Memory B cell (primary cell): ENCODE measurements around the gene VAT1.

ENCODE experiments used
- ATAC-seq: fragments of 150-1000 bp; cut with Tn5 transposase; 2 replicates; pipeline ENCODE4 v1.10.0; 2021; ENCODE audit warnings: low read depth, mild to moderate bottlenecking, moderate library complexity
- DNase-seq, 2 donors: peaks; one replicate each; pipeline ENCODE4 v3.0.0; 2022; ENCODE audit warnings: low spot score in 2 of 2
- H3K27ac Mint-ChIP-seq: one replicate; pipeline ENCODE4 v1.8.0; 2022; ENCODE audit warnings: mild to moderate bottlenecking, moderate library complexity, mixed read lengths
- H3K27me3 Mint-ChIP-seq: one replicate; pipeline ENCODE4 v1.8.0; 2022; ENCODE audit warnings: mixed read lengths
- H3K36me3 Mint-ChIP-seq: one replicate; pipeline ENCODE4 v1.8.0; 2022; ENCODE audit warnings: mild to moderate bottlenecking, mixed read lengths
- H3K4me1 Mint-ChIP-seq: one replicate; pipeline ENCODE4 v1.8.0; 2022; ENCODE audit warnings: mixed read lengths
- H3K4me3 Mint-ChIP-seq: one replicate; pipeline ENCODE4 v1.8.0; 2022; ENCODE audit warnings: mild to moderate bottlenecking, moderate library complexity, mixed read lengths
- H3K9me3 Mint-ChIP-seq: one replicate; pipeline ENCODE4 v1.8.0; 2022; ENCODE audit warnings: mixed read lengths

VAT1 gene

DNA sequence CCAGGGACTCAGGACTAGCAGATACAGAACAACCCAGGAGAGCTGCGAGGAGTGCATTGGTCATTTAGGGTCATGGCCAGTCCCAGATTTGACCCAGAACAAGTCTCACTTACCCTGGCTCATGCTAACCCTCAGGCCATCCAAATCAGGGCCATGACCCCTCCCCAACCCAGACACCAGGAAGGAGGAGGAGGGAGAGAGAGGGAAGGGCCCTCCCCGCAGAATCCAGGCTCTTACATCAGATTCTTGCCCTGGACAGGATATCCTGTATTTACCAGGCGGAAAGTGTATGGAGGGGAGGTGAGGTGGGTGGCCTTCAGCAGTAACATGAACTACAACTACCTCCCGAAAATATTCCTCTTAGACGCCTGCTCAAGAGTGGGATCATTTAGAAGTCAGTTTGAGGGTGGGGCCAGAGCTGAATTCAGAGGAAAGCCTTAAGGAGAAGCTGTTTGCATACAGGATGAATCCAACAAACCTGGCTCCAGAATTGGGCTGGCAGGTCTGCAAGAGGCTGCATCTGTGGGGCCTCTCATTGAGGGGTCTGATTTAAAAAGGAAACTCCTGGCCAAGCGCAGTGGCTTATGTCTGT lies 2.1 kb downstream of the VAT1 start:
- H3K27ac Mint-ChIP-seq: peak overlapping the region; percentile 80
- no peaks in the 10 kb centered on the region for H3K9me3 Mint-ChIP-seq
- no peak for ATAC-seq
- H3K27me3 Mint-ChIP-seq: no peaks in the 10 kb centered on the region
- DNase-seq: no peak
- H3K36me3 Mint-ChIP-seq: peaks cover 2% of the 10 kb centered on the region
- H3K4me3 Mint-ChIP-seq: peak overlapping the region; percentile 95
- peaks cover 23% of the 10 kb centered on the region for H3K4me1 Mint-ChIP-seq

- no peaks in the 10 kb centered on the region for H3K27me3 Mint-ChIP-seq
- ATAC-seq: no peak
- no peak for DNase-seq
- H3K27ac Mint-ChIP-seq: peak overlapping the region; percentile 41
- peaks cover 19% of the 10 kb centered on the region for H3K4me1 Mint-ChIP-seq
- H3K9me3 Mint-ChIP-seq: no peaks in the 10 kb centered on the region
- H3K36me3 Mint-ChIP-seq: peaks cover 6% of the 10 kb centered on the region
- H3K4me3 Mint-ChIP-seq: peak overlapping the region; percentile 56
Measured at GRCh38 chr17:43019418-43019817, 2.8 kb downstream of the VAT1 start.

- peaks cover 8% of the 10 kb centered on the region for H3K36me3 Mint-ChIP-seq
- no peak for ATAC-seq
- DNase-seq: no peak
- peaks cover 17% of the 10 kb centered on the region for H3K4me1 Mint-ChIP-seq
- H3K27me3 Mint-ChIP-seq: no peaks in the 10 kb centered on the region
- H3K9me3 Mint-ChIP-seq: no peaks in the 10 kb centered on the region
- H3K27ac Mint-ChIP-seq: no peak overlapping the region
- H3K4me3 Mint-ChIP-seq: no peak overlapping the region
Measured at GRCh38 chr17:43018932-43019331, 3.3 kb downstream of the VAT1 start.

- H3K36me3 Mint-ChIP-seq: peaks cover 11% of the 10 kb centered on the region
- H3K4me3 Mint-ChIP-seq: no peak overlapping the region
- H3K4me1 Mint-ChIP-seq: peaks cover 17% of the 10 kb centered on the region
- no peaks in the 10 kb centered on the region for H3K27me3 Mint-ChIP-seq
- H3K9me3 Mint-ChIP-seq: no peaks in the 10 kb centered on the region
- ATAC-seq (peak; percentile 11), DNase-seq (no peak)
- H3K27ac Mint-ChIP-seq: peak overlapping the region; percentile 0
Measured at GRCh38 chr17:43018008-43018853, 4.0 kb downstream of the VAT1 start.

GRCh38 chr17:43016216-43016615 lies 6.0 kb downstream of the VAT1 start:
- no peak for ATAC-seq
- no peak overlapping the region for H3K4me3 Mint-ChIP-seq
- H3K36me3 Mint-ChIP-seq: peaks cover 16% of the 10 kb centered on the region
- no peaks in the 10 kb centered on the region for H3K9me3 Mint-ChIP-seq
- no peaks in the 10 kb centered on the region for H3K27me3 Mint-ChIP-seq
- DNase-seq: no peak
- H3K4me1 Mint-ChIP-seq: peaks cover 17% of the 10 kb centered on the region
- H3K27ac Mint-ChIP-seq: no peak overlapping the region

GRCh38 chr17:43015579-43015978 lies 6.6 kb downstream of the VAT1 start:
- no peak for ATAC-seq
- no peaks in the 10 kb centered on the region for H3K27me3 Mint-ChIP-seq
- H3K27ac Mint-ChIP-seq: peak overlapping the region; percentile 28
- H3K9me3 Mint-ChIP-seq: no peaks in the 10 kb centered on the region
- peaks cover 16% of the 10 kb centered on the region for H3K36me3 Mint-ChIP-seq
- H3K4me1 Mint-ChIP-seq: peaks cover 13% of the 10 kb centered on the region
- H3K4me3 Mint-ChIP-seq: no peak overlapping the region
- no peak for DNase-seq

DNA sequence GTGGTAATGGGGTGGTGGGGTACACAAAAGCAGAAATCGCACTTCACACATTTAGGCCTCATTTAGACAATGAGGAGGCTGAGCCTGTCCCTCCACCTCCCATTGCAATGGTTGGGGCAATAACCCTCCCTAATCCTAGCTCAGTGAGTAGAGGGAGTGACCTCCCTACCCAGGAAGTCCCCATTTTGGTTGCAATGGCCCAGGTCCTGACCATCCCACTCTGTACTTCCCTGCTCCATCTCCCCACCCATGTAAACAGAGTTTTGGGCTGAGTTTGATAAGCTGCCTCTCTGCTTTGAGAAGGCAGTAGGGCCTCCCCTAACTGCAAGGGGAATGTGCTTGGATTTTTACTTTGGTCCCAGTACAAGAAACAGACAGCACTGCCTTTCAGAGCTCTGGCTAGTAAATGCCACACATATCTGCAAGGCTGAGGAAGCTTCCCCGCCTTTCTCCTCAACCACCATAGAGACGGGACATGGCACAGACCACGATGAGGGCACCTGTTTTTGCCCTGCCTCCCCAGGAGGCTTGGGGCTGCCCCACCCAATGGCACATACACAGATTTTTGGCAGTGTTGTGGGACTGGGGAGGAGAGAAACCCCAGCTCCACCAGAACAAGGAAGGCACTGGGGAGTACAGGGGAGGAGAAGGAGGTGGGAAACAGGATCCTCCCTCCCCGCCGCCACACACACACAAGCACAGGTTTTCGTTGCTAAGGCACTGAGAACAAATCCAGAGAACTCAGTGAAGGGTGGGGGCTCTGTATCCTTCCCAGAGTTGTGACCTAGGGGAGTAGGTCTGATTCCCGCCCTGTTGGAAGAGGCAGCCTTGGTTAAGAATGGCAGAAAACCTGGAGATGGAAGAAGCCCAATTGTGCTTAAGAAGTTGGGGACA lies 7.3 kb downstream of the VAT1 start:
- Mint-ChIP-seq H3K9me3 (no peaks in the 10 kb centered on the region), H3K4me1 (peaks cover 14% of the 10 kb centered on the region), H3K36me3 (peaks cover 16% of the 10 kb centered on the region), H3K27ac (peak overlapping the region; percentile 28), H3K4me3 (no peak overlapping the region), H3K27me3 (no peaks in the 10 kb centered on the region)
- DNase-seq: no peak
- ATAC-seq: no peak

DNA sequence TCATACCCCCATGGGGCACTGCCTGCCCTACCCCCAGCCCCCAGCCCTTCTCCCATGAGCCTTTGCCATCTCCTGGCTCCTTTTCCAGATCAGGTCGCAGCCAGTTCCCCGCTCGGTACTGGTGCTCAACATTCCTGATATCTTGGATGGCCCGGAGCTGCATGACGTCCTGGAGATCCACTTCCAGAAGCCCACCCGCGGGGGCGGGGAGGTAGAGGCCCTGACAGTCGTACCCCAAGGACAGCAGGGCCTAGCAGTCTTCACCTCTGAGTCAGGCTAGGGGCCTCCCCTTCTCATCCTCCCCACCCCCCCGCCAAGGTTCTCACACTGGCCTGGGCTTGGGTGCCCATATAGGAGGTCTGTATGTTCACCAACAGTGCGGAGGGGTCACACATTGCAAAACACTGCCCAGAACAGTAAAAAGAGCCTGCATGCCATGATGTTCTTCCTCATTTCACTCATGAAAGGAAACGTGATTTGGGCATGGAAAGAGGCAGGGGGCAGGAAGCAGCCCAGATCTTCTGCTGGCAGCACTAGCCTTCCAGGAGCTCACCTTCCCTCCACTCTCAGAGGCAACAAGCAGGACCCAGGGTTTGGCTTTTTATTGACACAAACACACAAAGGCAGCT lies 8.1 kb downstream of the VAT1 start:
- DNase-seq (no peak), ATAC-seq (no peak)
- H3K36me3 Mint-ChIP-seq: peaks cover 16% of the 10 kb centered on the region
- H3K4me3 Mint-ChIP-seq: no peak overlapping the region
- H3K4me1 Mint-ChIP-seq: peaks cover 7% of the 10 kb centered on the region
- no peaks in the 10 kb centered on the region for H3K27me3 Mint-ChIP-seq
- peak overlapping the region; percentile 28 for H3K27ac Mint-ChIP-seq
- H3K9me3 Mint-ChIP-seq: no peaks in the 10 kb centered on the region

DNA sequence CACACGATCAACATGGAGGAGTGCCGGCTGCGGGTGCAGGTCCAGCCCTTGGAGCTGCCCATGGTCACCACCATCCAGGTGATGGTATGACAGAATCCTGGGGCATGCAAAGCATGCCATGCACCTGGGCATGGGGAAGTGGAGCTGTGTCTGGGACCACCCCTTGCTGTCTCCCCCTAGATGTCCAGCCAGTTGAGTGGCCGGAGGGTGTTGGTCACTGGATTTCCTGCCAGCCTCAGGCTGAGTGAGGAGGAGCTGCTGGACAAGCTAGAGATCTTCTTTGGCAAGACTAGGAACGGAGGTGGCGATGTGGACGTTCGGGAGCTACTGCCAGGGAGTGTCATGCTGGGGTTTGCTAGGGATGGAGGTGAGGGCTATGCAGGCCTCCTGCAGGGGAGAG lies 8.9 kb downstream of the VAT1 start:
- DNase-seq: no peak
- ATAC-seq: no peak
- no peaks in the 10 kb centered on the region for H3K27me3 Mint-ChIP-seq
- H3K9me3 Mint-ChIP-seq: no peaks in the 10 kb centered on the region
- H3K36me3 Mint-ChIP-seq: peaks cover 16% of the 10 kb centered on the region
- peak overlapping the region; percentile 9 for H3K27ac Mint-ChIP-seq
- H3K4me3 Mint-ChIP-seq: no peak overlapping the region
- peaks cover 7% of the 10 kb centered on the region for H3K4me1 Mint-ChIP-seq

DNA sequence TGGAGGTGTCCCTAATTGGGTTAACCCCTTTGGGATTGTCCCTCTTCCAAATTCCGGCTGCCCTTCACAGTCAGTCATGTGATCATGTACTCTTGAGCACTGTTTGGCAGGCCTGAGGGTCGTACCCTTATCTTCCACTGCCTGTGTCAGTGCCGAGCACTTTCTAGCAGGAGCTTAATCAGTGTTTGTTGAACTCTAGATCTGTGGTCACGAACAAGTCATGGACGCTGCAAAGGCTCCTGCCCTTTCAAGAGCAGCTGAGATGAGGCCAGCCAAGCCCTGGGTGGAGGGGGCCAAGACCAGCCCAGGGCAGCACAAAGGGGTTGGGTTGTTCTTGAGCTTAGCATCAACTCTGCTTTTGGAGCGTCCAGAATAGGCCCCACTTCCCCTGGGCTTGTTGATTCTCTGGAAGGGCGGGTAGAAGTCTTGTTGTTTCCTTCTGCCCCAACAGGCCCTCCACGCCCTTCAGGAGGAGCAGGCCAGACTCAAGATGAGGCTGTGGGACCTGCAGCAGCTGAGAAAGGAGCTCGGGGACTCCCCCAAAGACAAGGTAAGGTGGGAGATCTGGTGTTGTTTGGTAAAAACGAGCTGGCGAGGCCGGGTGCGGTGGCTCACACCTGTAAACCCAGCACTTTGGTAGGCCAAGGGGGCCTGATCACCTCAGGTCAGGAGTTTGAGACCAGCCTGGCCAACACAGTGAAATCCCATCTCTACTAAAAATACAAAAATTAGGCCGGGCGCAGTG lies 10.3 kb downstream of the VAT1 start:
- ATAC-seq (no peak), DNase-seq (no peak)
- H3K27me3 Mint-ChIP-seq: no peaks in the 10 kb centered on the region
- H3K4me3 Mint-ChIP-seq: no peak overlapping the region
- no peaks in the 10 kb centered on the region for H3K9me3 Mint-ChIP-seq
- H3K27ac Mint-ChIP-seq: peak overlapping the region; percentile 47
- H3K4me1 Mint-ChIP-seq: peaks cover 5% of the 10 kb centered on the region
- peaks cover 16% of the 10 kb centered on the region for H3K36me3 Mint-ChIP-seq

DNA sequence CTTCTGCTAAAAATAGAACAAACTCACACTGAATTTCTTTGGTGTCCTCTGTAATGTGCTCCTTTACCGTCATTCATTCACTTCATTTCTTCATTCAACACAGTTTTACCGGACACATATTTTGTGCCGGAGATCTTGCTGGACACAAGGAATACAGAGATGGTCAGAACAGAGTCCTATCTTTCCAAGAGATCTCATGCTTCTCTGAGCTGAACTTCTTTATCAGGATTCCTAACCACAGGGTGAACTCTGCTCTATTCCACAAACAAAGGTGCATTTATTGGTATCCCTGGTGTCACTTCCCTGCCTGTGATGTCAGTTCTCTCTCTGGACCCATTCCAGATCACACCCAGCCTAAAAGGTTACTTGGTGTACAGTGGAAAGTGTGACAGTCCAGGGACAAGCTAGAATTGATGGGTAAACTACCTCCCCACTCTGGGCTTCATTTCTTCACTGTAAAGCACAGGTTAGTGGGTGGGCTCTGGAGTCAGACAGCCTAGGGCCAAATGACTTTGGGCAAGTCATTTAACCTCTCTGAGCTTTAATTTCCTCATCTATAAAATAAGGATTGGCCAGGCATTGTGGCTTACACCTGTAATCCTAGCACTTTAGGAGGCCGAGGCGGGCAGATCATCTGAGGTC lies 11.4 kb downstream of the VAT1 start:
- H3K27ac Mint-ChIP-seq: peak overlapping the region; percentile 31
- DNase-seq (no peak), ATAC-seq (no peak)
- no peaks in the 10 kb centered on the region for H3K27me3 Mint-ChIP-seq
- H3K9me3 Mint-ChIP-seq: no peaks in the 10 kb centered on the region
- H3K4me1 Mint-ChIP-seq: peaks cover 7% of the 10 kb centered on the region
- H3K36me3 Mint-ChIP-seq: peaks cover 14% of the 10 kb centered on the region
- H3K4me3 Mint-ChIP-seq: no peak overlapping the region

DNA sequence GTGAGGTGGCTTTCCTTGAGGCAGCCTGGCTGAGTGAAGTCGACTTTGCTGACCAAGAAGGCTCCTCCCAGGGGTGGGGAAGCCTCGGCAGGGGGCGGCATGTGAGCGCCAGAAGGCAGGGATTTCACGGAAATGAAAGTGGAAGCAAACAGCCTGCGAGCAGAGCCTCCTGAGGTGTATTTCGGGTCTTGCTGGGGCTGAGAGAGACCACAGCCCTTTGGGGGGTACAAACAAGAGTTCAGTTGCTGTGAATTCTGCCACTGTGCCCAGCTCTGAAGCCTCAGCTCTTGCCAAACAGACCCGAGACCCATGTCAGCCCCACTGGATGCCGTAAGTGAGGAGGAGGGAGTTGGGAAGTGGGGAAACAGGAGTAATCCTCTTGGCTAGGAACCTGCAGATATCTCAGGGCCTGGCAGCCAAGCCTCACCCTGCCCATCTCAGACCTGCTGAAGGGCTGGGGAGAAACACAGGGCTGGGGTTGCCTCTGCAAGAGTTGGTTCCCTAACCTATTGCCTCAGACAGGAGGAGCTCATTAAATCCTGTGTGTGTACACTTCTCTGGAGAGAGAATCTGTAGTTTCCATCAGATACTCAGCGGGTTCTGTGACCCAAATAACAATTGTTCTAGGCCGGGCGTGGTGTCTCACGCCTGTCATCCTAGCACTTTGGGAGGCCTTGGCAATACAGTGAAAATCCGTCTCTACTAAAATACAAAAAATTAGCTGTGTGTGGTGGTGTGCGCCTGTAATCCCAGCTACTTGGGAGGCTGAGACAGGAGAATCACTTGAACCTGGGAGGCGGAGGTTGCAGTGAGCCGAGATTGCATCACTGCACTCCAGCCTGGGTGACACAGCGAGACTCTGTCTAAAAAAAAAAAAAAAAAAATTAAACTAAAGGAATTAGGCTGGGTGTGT lies 15.3 kb downstream of the VAT1 start, which contains the start of gene IFI35:
IFI35 (plus strand) TSS at position 146 of the 913 bp plus-strand sequence; CDS start at position 310, 164 bp downstream.
- peak within 1 kb of the TSS; percentile 92 for H3K27ac Mint-ChIP-seq
- H3K4me1 Mint-ChIP-seq: peaks cover 7% of the 10 kb centered on the region
- ATAC-seq (peak; percentile 100), DNase-seq (peak; percentile 72 to 83)
- H3K27me3 Mint-ChIP-seq: no peaks in the 10 kb centered on the region
- no peaks in the 10 kb centered on the region for H3K9me3 Mint-ChIP-seq
- H3K36me3 Mint-ChIP-seq: peaks cover 6% of the 10 kb centered on the region
- peak within 1 kb of the TSS; percentile 99 for H3K4me3 Mint-ChIP-seq
